Measurements from ENCODE around the gene PEBP1. TPM values are rescaled to one million over a fixed set of nuclear protein-coding genes. Genes with fewer than 3 reads are reported as not detected.

Gene PEBP1
- total RNA-seq, result 148 and 156 TPM in 2 replicates

DNA sequence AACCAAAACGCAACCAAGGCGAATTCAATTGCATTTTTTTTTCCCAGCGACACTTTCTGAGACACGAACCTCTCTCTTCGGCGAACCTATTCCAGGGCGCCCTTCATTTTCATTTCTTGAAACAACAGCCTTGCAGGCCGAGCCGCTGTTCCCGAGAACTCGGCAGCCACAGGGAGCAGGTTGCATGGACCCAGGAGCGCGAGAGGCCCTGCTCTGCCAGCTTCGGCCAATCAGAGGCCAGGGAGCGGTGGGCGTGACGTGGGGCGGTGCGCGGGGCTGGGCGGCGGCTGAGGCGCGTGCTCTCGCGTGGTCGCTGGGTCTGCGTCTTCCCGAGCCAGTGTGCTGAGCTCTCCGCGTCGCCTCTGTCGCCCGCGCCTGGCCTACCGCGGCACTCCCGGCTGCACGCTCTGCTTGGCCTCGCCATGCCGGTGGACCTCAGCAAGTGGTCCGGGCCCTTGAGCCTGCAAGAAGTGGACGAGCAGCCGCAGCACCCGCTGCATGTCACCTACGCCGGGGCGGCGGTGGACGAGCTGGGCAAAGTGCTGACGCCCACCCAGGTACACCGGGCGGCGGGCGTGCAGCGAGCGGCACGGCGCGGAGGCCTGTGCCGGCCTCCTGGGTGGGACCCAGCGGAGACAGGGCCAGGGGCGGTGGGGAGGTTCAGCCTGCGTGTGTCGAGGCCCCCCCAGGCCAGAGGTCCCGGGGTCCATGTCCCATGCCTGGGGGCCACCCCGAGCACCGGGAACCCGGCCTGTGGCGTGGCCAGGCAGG, at the start of gene PEBP1:
Gene PEBP1, plus strand, starts transcription at position 337 of the 771 bp plus-strand sequence. Its CDS starts 86 bp downstream, at position 423.

DNA sequence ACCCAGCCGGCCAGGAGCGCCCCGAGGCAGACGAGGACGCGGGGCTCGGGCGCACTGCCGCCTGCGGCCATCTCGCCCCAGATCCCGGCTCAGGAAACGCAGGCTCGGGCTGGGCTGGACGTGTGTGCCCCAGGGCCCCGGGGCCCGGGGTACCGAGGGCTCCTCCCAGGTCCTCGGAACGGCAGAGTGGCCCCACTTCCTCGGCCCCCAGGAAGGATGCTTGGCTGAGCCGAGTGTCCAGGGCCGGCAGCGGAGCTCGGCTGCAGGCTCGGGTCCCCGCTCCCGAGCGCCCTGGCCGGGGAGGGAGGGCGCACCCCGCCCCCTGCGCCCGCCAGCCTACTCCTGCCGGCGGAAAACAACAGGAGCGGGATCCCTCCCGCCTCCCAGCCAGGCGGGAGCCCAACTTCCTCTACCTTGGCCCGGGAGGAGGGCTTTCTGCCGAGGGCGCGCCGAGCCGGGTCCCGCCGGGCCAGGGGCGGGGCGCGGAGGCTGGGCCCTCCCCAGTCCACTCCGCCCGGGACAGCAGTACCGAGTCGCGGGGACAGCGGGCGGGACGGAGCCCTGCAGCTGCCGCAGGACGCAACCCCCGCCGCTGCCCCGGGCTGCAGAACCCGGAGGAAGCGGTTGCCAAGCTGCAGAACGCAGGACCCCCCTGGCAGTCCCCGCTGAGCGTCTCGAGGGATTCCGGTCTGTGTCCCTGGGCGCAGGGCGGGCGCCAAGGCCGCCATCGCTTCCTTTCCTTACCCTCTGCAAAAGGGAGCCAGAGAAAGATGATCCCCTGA, 32.1 kb upstream of the PEBP1 start, which contains the start of gene VSIG10:
Gene VSIG10, minus strand, starts transcription at position 411 of the 782 bp plus-strand sequence. Its CDS starts 340 bp downstream, at position 71.

Other genes starting within 250 kb of the PEBP1 start
- gene KSR2, start 167.1 kb upstream of the PEBP1 start, total RNA-seq, result 0.30 and 0.32 TPM in 2 replicates
- gene RFC5, start 119.4 kb upstream of the PEBP1 start, total RNA-seq, result 16.2 and 20.4 TPM in 2 replicates
- 75.8 and 77.6 TPM in 2 replicates for gene WSB2, start 74.9 kb upstream of the PEBP1 start, total RNA-seq
- gene VSIG10, start 32.1 kb upstream of the PEBP1 start, total RNA-seq, result 20.5 and 34.0 TPM in 2 replicates
- gene TAOK3, start 236.8 kb downstream of the PEBP1 start, total RNA-seq, result 28.3 and 36.2 TPM in 2 replicates
- gene SUDS3, start 240.4 kb downstream of the PEBP1 start, total RNA-seq, result 24.4 and 36.5 TPM in 2 replicates